Urothelium cell line (cell line): ENCODE data around the gene ABHD13.
A peak's percentile ranks its signal among the peaks of the same experiment; 100 is the strongest.
"Not testable (repeated sequence)": the region's sequence is repeated elsewhere in the genome, so short reads cannot be mapped to it uniquely, and the experiment has no call there.

Experiments used
- DNase-seq: peaks from one replicate; pipeline ENCODE4 v3.0.0; 2011; ENCODE audit warnings: low spot score, mixed read lengths
- FAIRE-seq: peaks from 2 replicates; lab custom pipeline; 2011; peaks lifted over from hg19 to GRCh38; lab: Jason Lieb, UNC

Gene ABHD13

GRCh38 chr13:108218044-108218974 is at the start of gene ABHD13:
Gene ABHD13 (plus strand): TSS chr13:108218392. CDS start chr13:108229219, 10,827 bp downstream.
- FAIRE-seq = no peak
- DNase-seq = peak; percentile 88

- DNase-seq (no peak), FAIRE-seq (no peak)
Measured at GRCh38 chr13:108168929-108169328, 49.3 kb upstream of the ABHD13 start.

GRCh38 chr13:108176685-108177274 is 41.4 kb upstream of the ABHD13 start:
- FAIRE-seq = no peak
- DNase-seq = peak; percentile 12

- DNase-seq = no peak
- FAIRE-seq = no peak
Measured at GRCh38 chr13:108178078-108178477, 40.1 kb upstream of the ABHD13 start.

GRCh38 chr13:108182652-108183051 is 35.5 kb upstream of the ABHD13 start:
- FAIRE-seq (no peak), DNase-seq (no peak)

- no peak for FAIRE-seq
- DNase-seq = no peak
Measured at GRCh38 chr13:108185223-108185622, 33.0 kb upstream of the ABHD13 start.

GRCh38 chr13:108188260-108188659 is 29.9 kb upstream of the ABHD13 start:
- FAIRE-seq = no peak
- DNase-seq = no peak

- FAIRE-seq (no peak), DNase-seq (no peak)
Measured at GRCh38 chr13:108190897-108191296, 27.3 kb upstream of the ABHD13 start.

GRCh38 chr13:108193806-108194205 is 24.4 kb upstream of the ABHD13 start:
- DNase-seq = no peak
- no peak for FAIRE-seq

- FAIRE-seq (no peak), DNase-seq (no peak)
Measured at GRCh38 chr13:108194435-108194936, 23.7 kb upstream of the ABHD13 start.

- DNase-seq (no peak), FAIRE-seq (no peak)
Measured at GRCh38 chr13:108195146-108195545, 23.0 kb upstream of the ABHD13 start.

- no peak for FAIRE-seq
- DNase-seq = no peak
Measured at GRCh38 chr13:108195861-108196260, 22.3 kb upstream of the ABHD13 start.

GRCh38 chr13:108200781-108201398 is 17.3 kb upstream of the ABHD13 start:
- DNase-seq (no peak), FAIRE-seq (no peak)

- FAIRE-seq (no peak), DNase-seq (no peak)
Measured at GRCh38 chr13:108210551-108210950, 7.6 kb upstream of the ABHD13 start.

- DNase-seq = no peak
- FAIRE-seq = no peak
Measured at GRCh38 chr13:108212886-108213285, 5.3 kb upstream of the ABHD13 start.

- DNase-seq = no peak
- no peak for FAIRE-seq
Measured at GRCh38 chr13:108213946-108214345, 4.2 kb upstream of the ABHD13 start.

- FAIRE-seq (no peak), DNase-seq (peak; percentile 4)
Measured at GRCh38 chr13:108214441-108215271, 3.5 kb upstream of the ABHD13 start.

- FAIRE-seq (no peak), DNase-seq (peak; percentile 89)
Measured at GRCh38 chr13:108215436-108215835, 2.8 kb upstream of the ABHD13 start, which contains the start of gene LIG4. Gene LIG4 (minus strand): TSS chr13:108215536. CDS start chr13:108211268, 4,268 bp downstream.

GRCh38 chr13:108217307-108218043 is 717 bp upstream of the ABHD13 start:
- not testable (repeated sequence) for DNase-seq, FAIRE-seq

GRCh38 chr13:108220041-108220440 is 1.8 kb downstream of the ABHD13 start:
- no peak for FAIRE-seq
- DNase-seq = no peak
